ENCODE data around the gene SH2D3C.

The SH2D3C gene

GRCh38 chr9:127739614-127740330, 38.7 kb downstream of the SH2D3C start:
- no peak for DNase-seq

DNA sequence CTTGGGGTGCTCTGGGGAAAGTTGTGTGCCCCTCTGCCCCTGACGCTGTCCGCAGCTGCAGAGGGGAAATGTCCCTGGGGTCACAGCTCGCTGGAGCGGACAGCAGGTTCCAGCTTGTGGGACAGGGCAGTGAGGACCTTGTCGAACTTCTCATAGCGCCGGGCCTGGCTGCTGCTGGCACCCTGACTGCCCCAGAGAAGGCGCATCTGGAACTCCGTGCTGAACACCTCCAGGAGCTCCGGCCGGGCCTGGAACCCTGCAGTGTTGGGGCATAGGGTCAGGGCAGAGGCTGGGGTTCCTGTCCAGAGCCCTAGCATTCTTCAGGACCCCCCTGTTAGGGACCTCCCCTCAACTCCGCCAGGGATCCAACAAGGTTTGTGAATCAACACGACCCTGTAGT, 39.8 kb downstream of the SH2D3C start:
- no peak for DNase-seq

- DNase-seq, result no peak
These were observed 42.8 kb downstream of the SH2D3C start for GRCh38 chr9:127735530-127736185.

- peak; percentile 98 for DNase-seq
These were observed 43.5 kb downstream of the SH2D3C start, which contains the start of gene TOR2A for GRCh38 chr9:127734747-127735529. Gene TOR2A (minus strand): TSS chr9:127735294. CDS start chr9:127735270, 24 bp downstream.

GRCh38 chr9:127734247-127734746, 44.2 kb downstream of the SH2D3C start:
- no peak for DNase-seq

GRCh38 chr9:127733614-127734013, 44.9 kb downstream of the SH2D3C start:
- DNase-seq, result no peak

DNA sequence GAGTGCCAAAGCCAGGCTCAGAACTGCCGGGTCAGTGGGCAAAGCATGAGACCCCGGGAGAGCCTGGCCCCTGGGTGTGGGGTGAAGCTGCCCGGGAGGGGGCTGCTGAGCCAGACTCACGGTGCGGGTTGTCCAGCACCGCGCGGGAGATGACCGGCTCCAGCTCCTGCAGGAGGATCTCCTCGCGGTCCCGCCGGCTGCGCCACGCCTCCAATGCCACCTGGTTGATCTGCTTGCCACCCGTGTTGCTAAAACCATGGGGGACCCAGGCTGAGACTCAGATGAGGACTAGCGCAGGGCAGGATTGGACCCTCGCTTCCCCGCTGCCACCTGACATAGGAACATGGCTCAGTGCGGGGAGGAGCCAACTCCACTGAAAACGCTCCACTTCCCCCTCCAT, 46.0 kb downstream of the SH2D3C start:
- DNase-seq, result no peak

GRCh38 chr9:127731938-127732337, 46.5 kb downstream of the SH2D3C start:
- no peak for DNase-seq

- DNase-seq, result no peak
These were observed 47.6 kb downstream of the SH2D3C start for GRCh38 chr9:127730799-127731410.

DNA sequence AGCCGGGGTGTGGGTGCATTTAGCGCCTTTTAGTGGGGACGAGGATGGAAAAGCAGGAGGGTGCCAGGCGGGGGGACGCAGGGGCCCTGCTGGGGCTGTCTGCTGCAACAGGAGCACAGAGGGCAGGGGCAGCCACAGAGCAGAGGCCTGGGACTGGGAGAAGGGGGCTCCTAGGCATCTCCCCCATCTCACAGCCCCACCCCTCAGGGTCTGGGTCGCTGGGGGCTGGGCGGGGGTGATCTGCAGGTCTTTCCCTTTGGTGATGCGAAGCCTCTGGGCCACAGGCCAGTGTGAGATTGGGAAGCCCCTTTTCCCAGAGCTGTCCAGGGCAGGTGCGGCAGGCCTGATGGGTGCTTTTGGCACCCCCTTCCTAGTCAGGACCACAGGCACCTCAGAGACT, 48.2 kb downstream of the SH2D3C start:
- no peak for DNase-seq

- no peak for DNase-seq
These were observed 48.8 kb downstream of the SH2D3C start for GRCh38 chr9:127729522-127730256.

- no peak for DNase-seq
These were observed 49.7 kb downstream of the SH2D3C start for GRCh38 chr9:127728808-127729207.

GRCh38 chr9:127726871-127727270, 51.6 kb downstream of the SH2D3C start:
- no peak for DNase-seq

GRCh38 chr9:127724012-127724411, 54.5 kb downstream of the SH2D3C start:
- DNase-seq, result no peak

DNA sequence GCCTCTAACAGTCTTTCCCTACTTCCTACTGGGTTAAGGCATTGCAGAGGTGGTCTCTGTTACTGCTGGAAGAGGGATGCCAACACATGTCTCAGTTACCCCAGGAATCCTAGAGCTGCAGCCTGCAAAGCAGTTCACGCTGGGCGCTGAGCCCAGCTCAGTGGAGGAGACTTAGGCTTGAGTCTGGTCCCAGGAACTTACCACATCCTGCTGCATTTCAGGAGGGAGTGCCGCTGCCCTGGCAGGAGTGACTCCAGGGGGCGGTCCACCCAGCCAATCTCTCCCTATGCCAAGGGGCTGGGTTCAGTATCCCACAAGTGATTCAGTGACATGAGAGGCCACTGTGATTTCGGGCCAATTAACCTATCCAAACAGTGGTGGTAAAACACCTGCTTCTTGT, 55.0 kb downstream of the SH2D3C start:
- DNase-seq, result no peak

- DNase-seq, result no peak
These were observed 55.5 kb downstream of the SH2D3C start for GRCh38 chr9:127723013-127723412.

GRCh38 chr9:127722055-127722745, 56.3 kb downstream of the SH2D3C start:
- DNase-seq, result no peak

- DNase-seq, result no peak
These were observed 57.1 kb downstream of the SH2D3C start for GRCh38 chr9:127721391-127721821.

DNA sequence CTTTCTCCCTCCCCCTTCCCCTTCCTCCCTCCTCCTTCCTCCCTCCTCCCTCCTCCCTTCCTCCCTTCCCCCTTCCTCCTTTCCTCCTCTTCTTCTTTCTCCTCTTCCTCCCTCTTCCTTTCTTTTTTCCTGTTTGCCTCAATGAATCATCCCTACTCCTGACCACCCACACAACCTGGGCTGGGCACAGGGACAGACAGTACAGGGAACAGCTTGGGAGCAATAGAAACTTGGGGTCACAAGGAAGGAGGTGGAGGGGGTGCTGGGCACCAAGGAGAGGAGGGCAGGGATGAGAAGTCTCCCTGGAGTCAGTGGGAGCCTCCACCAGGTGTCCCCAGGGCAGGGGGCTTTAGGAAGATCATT, 57.6 kb downstream of the SH2D3C start:
- no peak for DNase-seq

DNA sequence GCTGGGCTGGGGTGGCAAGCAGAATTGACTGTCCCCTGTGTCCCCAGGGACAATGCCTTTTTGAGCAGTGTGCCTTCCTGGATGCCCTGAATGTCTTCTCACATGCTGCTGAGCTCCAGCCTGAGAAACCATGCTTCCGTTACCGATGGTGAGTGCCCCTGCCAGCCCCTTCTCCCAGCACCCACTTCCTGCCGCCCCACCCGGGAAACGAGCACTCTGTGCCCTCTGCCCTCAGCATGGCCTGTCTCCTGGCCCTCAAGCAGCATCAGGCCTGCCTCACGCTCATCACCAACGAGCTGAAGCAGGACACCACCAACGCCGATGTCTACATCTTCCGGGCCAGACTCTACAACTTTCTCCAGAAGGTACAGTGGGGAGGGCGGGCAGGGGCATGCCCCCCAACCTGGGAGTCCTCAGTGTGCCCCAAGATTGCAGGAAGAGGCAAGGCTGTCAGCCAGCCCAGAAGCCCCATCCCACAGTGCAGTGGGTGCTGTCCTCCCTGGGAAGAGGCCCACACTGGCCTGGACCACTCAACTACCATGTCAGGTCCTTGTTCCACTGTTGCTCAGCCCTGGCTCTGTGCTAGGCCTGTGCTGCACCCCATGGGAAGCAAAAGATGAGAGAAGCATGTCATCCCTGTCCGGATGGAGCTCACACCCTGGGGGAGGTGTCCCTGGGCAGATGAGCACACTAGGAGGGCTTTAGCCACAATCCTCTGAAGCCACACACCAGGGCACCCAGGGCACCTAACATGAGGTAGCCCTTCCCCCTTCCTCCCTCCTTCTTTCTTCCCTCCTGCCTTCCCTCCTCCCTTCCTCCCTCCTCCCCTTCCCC, 58.2 kb downstream of the SH2D3C start:
- no peak for DNase-seq

DNA sequence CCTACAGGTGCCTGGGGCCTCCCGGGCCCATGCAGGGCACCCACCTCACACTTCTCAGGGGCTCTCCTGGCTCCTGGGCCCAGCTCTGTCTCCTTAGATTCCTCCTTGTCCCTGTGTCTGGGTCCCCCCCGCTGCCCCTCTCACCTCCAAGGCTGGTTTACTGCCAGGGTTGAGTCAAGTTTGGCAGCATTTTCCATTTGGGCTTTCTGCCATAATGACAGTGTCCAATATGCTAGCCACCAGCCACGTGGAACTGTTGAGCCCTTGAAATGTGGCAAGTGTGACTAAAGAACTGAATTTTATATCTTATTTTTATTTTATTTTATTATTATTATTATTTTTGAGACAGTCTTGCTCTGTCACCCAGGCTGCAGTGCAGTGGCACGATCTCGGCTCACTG, 60.7 kb downstream of the SH2D3C start:
- DNase-seq, result no peak
